GM21717 (cell line): ENCODE measurements around the gene ERC2.
"Not testable (repeated sequence)": the region's sequence is repeated elsewhere in the genome, so short reads cannot be mapped to it uniquely, and the experiment has no call there.

Source experiments
- ATAC-seq: cut with Tn5 transposase; IDR thresholded peaks from one replicate; pipeline ENCODE4 v1.9.1; 2021; ENCODE audit warnings: mild to moderate bottlenecking, moderate library complexity; ENCODE audit not compliant: unreplicated experiment

ERC2 gene

GRCh38 chr3:56086355-56086754 lies 381.9 kb downstream of the ERC2 start:
- no peak for ATAC-seq

GRCh38 chr3:56081246-56081645 lies 387.0 kb downstream of the ERC2 start:
- ATAC-seq = no peak

- ATAC-seq = no peak
These were observed 391.5 kb downstream of the ERC2 start for GRCh38 chr3:56076746-56077145.

- ATAC-seq = no peak
These were observed 393.2 kb downstream of the ERC2 start for GRCh38 chr3:56075089-56075488.

- no peak for ATAC-seq
These were observed 398.5 kb downstream of the ERC2 start for GRCh38 chr3:56069766-56070165.

GRCh38 chr3:56066405-56066804 lies 401.9 kb downstream of the ERC2 start:
- ATAC-seq = not testable (repeated sequence)

- ATAC-seq = no peak
These were observed 403.6 kb downstream of the ERC2 start for GRCh38 chr3:56064684-56065083.

- no peak for ATAC-seq
These were observed 407.0 kb downstream of the ERC2 start for GRCh38 chr3:56061279-56061626.

GRCh38 chr3:56060521-56061278 lies 407.6 kb downstream of the ERC2 start:
- no peak for ATAC-seq

- no peak for ATAC-seq
These were observed 408.5 kb downstream of the ERC2 start for GRCh38 chr3:56059731-56060130.

- no peak for ATAC-seq
These were observed 412.3 kb downstream of the ERC2 start for GRCh38 chr3:56055951-56056350.

- ATAC-seq = no peak
These were observed 412.7 kb downstream of the ERC2 start for GRCh38 chr3:56055546-56055945.

GRCh38 chr3:56054844-56055243 lies 413.4 kb downstream of the ERC2 start:
- ATAC-seq = no peak

GRCh38 chr3:56053727-56054126 lies 414.5 kb downstream of the ERC2 start:
- no peak for ATAC-seq

- ATAC-seq = no peak
These were observed 416.1 kb downstream of the ERC2 start for GRCh38 chr3:56052188-56052587.

GRCh38 chr3:56051052-56051451 lies 417.2 kb downstream of the ERC2 start:
- no peak for ATAC-seq

GRCh38 chr3:56048946-56049345 lies 419.3 kb downstream of the ERC2 start:
- ATAC-seq = no peak

GRCh38 chr3:56048331-56048730 lies 419.9 kb downstream of the ERC2 start:
- no peak for ATAC-seq

GRCh38 chr3:56042326-56042951 lies 425.8 kb downstream of the ERC2 start:
- ATAC-seq = no peak

- ATAC-seq = no peak
These were observed 442.9 kb downstream of the ERC2 start for GRCh38 chr3:56025326-56025725.

- ATAC-seq = no peak
These were observed 444.7 kb downstream of the ERC2 start for GRCh38 chr3:56023546-56023945.

- no peak for ATAC-seq
These were observed 445.6 kb downstream of the ERC2 start for GRCh38 chr3:56022619-56023018.
